ENCODE results near the gene PRKACG. TPM values are rescaled to one million over a fixed set of nuclear protein-coding genes. Genes with fewer than 3 reads are reported as not detected.

PRKACG gene
- total and polyA plus RNA-seq, 2 of the 8 experiments (the other 6 are each of a cell fraction or from before 2014, with no cell fraction given) = not detected

DNA sequence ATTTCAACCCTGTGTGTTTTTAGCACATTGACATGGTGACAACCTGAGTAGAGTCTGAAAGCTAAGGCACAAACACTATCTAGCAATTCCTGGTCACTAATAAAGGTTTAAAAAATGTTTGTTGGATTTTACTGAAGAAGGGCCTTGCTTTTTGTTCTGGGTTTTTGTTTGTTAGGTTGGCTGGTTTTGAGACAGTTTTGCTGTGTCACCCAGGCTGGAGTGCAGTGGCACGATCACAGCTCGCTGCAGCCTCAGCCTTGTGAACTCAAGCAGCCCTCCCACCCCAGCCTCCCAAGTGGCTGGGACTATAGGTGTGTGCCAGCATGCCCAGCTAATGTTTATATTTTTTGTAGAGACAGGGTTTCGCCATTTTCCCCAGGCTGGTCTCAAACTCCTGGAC, 39.0 kb downstream of the PRKACG start (continued):
- TF ChIP-seq HDAC2 (IDR thresholded peaks at IDR 0.05; ENCODE audit: borderline replicate concordance in 1 of 2, low read depth in 2 of 2, low read length in 2 of 2) = no peak
- no peak for TF ChIP-seq EGR1 (IDR thresholded peaks at IDR 0.05; ENCODE audit: borderline replicate concordance, low read depth, low read length)

Measured in H1 (cell line).